GM21528 (cell line): ENCODE data around the gene TRMU.
"Not testable (repeated sequence)": the region's sequence is repeated elsewhere in the genome, so short reads cannot be mapped to it uniquely, and the experiment has no call there.

Experiments
- ATAC-seq: cut with Tn5 transposase; IDR thresholded peaks from one replicate; pipeline ENCODE4 v1.9.1; 2021; ENCODE audit warnings: mild to moderate bottlenecking, moderate library complexity; ENCODE audit not compliant: unreplicated experiment, low FRiP score

The TRMU gene

GRCh38 chr22:46403880-46404279, 68.4 kb downstream of the TRMU start:
- ATAC-seq = not testable (repeated sequence)

GRCh38 chr22:46405901-46406300, 70.4 kb downstream of the TRMU start:
- ATAC-seq = no peak

DNA sequence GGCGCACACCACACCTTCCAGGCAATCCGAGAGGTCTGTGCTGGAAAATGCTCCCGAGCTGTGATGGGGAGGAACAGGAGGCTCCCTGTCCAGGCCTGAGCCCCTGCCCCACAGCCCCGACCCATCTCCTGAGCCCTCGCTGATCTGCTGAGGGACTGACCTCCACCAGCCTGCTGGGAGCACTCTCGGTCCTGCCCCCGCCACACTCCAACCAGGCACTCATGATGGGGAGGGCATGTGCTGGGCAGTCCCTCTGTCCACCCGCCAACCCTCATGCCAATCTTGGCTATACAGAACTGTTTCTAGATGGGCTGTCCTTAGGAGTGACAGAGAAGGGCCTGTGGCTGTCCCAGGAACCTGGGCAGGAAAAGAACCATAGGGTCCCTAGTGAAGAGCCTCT, 70.8 kb downstream of the TRMU start:
- no peak for ATAC-seq

DNA sequence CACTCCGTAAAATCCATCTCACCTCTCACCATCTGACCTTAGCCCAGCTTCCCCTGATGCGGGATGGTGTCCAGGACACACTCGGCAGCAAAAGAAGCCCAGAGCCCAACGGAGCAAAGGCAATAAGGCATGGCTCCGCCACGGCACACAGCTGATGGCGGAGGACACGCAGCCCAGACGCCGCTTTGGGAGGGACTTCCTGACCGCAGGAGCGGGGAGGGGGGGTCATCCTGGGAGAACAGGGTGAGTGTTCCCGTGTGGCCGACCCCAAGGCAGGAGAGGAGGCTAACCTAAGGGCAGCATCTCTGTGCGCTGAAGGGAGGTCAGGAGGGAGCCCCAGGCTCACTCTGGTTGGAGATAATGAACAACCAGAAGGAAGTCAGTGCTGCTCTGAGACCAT, 71.3 kb downstream of the TRMU start:
- no peak for ATAC-seq
